HG03378 (cell line): Measurements from ENCODE around the gene GPR34.
"Not testable (repeated sequence)": the region's sequence is repeated elsewhere in the genome, so short reads cannot be mapped to it uniquely, and the experiment has no call there.

Experiments
- ATAC-seq: cut with Tn5 transposase; IDR thresholded peaks from one replicate; pipeline ENCODE4 v1.9.1; 2021; ENCODE audit warnings: mild to moderate bottlenecking, moderate library complexity; ENCODE audit not compliant: unreplicated experiment

GPR34 gene

DNA sequence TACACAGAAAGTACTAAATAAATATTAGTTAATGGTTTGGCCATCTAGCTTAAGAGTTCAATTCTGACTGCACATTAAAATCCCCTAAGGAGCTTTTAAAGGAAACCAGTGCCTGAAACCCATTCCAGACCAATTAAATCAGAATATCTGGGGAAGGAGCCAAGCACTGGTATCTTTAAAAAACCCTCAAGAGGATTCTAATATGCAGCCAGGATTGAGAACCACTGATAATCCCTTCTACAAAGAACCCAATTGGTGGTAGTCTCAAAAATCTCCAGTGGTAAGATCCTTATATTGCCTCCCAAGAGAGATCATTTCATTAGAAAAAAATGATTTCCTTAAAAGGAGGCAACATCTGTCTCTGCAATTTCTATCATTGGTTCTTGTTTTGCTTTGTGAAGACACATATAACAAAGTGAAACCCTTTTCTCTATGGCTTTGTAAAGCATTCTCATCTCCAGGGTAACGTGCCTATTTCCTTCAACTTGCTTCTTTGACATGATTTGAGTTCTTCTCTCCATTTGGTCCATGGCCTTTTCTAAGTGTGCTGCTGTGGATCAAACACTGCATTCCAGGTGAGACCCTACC is 3.5 kb downstream of the GPR34 start:
- ATAC-seq, result no peak

- ATAC-seq, result no peak
These were observed 4.3 kb downstream of the GPR34 start for GRCh38 chrX:41693024-41693423.

DNA sequence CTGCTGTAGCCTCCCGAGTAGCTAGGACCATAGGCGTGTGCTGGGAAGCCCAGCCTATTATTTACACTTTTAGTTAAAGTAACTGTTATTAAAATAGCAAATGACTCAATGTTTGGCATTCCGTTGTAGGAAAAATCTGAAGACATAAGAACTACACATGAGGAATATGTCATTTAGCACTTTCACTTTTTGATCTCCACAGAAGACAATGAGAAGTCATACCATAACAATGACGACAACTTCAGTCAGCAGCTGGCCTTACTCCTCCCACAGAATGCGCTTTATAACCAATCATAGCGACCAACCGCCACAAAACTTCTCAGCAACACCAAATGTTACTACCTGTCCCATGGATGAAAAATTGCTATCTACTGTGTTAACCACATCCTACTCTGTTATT is 6.7 kb downstream of the GPR34 start:
- no peak for ATAC-seq

DNA sequence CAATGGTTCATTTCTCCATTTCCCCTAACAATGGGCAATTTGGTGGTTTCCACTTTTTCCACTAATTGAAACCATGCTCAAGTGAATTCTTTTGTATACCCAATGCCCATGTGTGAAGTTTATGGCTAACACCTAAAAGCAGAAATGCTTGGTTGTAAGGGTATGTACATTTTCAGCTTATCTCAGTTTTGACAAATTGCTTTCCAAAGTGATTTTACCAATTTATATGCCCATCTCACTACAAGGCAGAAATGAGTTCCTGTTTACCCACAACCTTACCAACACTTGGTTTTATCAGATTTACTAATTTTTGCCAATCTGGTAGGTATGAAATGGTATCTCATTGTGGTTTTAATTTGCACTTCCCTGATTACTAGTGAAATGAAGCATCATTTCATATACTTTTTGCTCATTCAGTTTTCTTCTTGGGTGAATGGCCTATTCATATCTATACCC is 14.8 kb downstream of the GPR34 start:
- no peak for ATAC-seq

DNA sequence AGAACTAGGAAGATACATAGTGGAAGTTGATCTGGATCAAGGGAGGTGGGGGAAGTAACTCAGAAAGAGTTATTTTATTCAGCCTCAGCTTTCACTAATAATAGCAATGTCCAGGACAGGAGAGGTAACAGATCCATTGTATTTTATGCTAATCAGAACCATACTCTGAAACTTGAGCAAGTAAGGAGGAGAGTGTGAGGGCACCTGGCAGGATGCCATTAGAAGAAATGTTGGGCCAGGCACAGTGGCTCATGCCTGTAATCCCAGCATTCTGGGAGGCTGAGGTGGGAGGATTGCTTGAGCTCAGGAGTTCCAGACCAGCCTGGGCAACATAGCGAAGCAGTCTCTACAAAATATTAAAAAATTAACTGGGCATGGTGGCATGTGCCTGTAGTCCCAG is 16.3 kb downstream of the GPR34 start:
- no peak for ATAC-seq

GRCh38 chrX:41705680-41706374 is 17.1 kb downstream of the GPR34 start:
- ATAC-seq, result peak; percentile 88

- no peak for ATAC-seq
These were observed 18.4 kb downstream of the GPR34 start for GRCh38 chrX:41707218-41707617.

- ATAC-seq, result no peak
These were observed 19.7 kb downstream of the GPR34 start for GRCh38 chrX:41708486-41708885.

- no peak for ATAC-seq
These were observed 22.4 kb downstream of the GPR34 start for GRCh38 chrX:41711021-41711667.

DNA sequence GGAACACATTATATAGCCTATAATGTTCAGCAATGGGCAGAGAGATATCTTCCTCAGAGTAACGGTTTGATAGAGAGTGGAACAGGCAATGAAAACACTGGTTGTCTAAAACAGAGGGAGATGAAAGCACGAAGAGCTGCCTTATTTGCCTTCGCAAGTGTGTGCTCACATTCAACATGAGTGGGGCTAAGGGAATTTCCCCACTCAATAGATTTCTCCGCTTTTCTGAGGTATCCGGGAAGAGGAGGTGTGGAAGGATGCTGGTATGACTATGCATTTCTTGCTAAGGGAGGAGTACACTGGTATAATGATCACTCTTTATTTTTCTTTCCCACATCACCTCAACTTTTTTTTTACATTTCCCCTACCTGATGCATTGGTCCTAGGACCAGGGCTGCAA is 27.4 kb downstream of the GPR34 start:
- ATAC-seq, result no peak

- no peak for ATAC-seq
These were observed 28.1 kb downstream of the GPR34 start for GRCh38 chrX:41716767-41717473.

GRCh38 chrX:41718481-41719235 is 29.9 kb downstream of the GPR34 start:
- ATAC-seq, result no peak

- ATAC-seq, result not testable (repeated sequence)
These were observed 30.8 kb downstream of the GPR34 start for GRCh38 chrX:41719610-41720009.

DNA sequence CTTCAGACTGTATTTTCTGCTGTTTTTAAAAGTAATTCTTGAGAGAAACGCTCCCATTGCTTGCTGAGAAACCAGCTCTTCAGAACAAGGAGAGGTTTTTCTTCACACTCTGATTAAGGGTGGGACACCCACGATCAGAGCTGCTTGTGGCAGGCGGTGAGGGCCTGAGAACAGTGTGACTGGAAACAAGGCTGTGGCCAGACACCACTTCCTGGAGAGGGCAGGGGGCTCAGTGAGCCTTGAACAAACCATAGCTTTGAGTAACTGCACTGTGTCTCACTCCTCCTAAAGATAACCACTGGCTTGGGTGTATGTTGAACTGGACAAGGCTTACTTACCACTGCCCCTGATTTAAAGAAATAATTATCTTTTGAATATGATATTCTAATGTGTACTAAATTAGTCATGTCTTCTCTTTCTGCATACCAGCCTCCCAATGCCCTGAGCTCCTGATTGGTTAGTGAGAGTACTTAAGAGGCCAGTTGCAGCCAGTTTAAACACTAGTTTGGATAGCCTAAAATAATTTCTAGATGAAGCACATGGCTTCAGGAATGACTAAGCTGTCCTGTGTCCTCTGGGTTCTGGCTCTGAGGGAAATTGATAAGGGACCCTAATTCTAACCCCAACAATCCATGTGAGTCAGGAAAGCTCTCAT is 31.5 kb downstream of the GPR34 start:
- peak; percentile 86 for ATAC-seq

DNA sequence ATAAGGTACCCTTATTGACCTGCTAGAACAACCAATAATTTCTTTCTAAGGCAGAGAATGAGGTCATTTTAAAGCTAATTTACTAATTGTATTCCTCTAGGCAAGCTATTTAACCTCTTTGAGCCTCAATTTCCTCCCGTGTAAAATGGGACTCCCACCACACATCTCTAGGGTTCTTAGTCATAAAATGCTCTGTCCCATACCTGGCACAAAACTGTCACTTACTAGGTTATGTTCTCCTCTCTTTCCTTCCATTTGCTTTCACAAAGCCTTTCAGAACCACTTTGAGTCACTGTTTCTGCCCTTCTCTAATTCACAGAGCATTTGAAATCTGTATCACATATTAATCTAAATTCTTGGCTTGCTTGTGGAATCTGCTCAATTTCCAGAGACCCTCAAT is 32.8 kb downstream of the GPR34 start:
- ATAC-seq, result no peak

DNA sequence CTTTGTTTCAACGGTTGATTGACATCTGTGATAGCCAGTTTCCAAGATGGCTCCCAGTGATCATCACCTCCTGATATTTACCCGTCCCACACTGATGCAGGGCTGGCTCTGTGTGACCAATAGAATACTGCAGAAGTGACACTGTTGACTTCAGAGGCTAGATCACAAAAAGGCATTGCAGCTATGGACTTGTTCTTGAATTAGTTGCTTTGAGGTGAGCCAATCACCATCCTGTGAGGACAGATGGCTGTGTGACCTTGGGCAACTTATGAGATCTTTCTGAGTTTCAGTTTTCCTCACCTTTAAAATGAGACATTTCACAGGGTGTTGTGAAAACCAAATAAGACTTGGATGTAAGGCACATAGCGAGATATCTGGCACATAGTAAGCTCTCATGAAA is 33.4 kb downstream of the GPR34 start:
- ATAC-seq, result no peak

- ATAC-seq, result no peak
These were observed 34.2 kb downstream of the GPR34 start for GRCh38 chrX:41722816-41723618.

GRCh38 chrX:41723826-41724225 is 35.1 kb downstream of the GPR34 start, which contains the start of gene GPR82:
TSS of gene GPR82 (plus strand) at chrX:41724181. CDS start at chrX:41727027, 2,846 bp downstream.
- ATAC-seq, result no peak

GRCh38 chrX:41728125-41728524 is 39.4 kb downstream of the GPR34 start:
- no peak for ATAC-seq
